Upper lobe of right lung (tissue), 1 donor: Measurements from ENCODE around the gene VSIG1. TPM values are rescaled to one million over a fixed set of nuclear protein-coding genes. Genes with fewer than 3 reads are reported as not detected.

Experiments used
- ATAC-seq: fragments of 200-7000 bp; cut with Tn5 transposase; one replicate; pipeline ENCODE4 v1.9.1; 2020; ENCODE audit warnings: mild to moderate bottlenecking, moderate library complexity
- DNase-seq: peaks from one replicate; pipeline ENCODE4 v3.0.0-alpha.2; 2020
- H3K27ac ChIP-seq: fragments of 200-600 bp; one replicate; pipeline ENCODE4 v1.8.0; 2022
- H3K27me3 ChIP-seq: fragments of 200-600 bp; one replicate; pipeline ENCODE4 v1.8.0; 2022; ENCODE audit warnings: mild to moderate bottlenecking
- H3K36me3 ChIP-seq: fragments of 200-600 bp; one replicate; pipeline ENCODE4 v1.8.0; 2022
- H3K4me1 ChIP-seq: fragments of 200-600 bp; one replicate; pipeline ENCODE4 v1.8.0; 2022
- H3K4me3 ChIP-seq: fragments of 200-600 bp; one replicate; pipeline ENCODE4 v1.8.0; 2022; ENCODE audit warnings: mild to moderate bottlenecking
- H3K9me3 ChIP-seq: fragments of 200-600 bp; one replicate; pipeline ENCODE4 v1.8.0; 2022
- CTCF ChIP-seq: fragments of 200-600 bp; IDR thresholded peaks from one replicate; pipeline ENCODE4 v1.8.0; 2022; ENCODE audit warnings: antibody characterized with exemption
- intact Hi-C: fragments of 100-400 bp; cut with DNase I; formaldehyde crosslinking; loops from one replicate; pipeline ENCODE4 v1.11.0; 2022
- total RNA-seq: library from RNA; stranded (reverse); fragmentation: NEBNext Ultra II Directional; extraction: Animal tissue kit (Norgen Biotek cat#: 25700); gene quantifications from one replicate; pipeline ENCODE4 v1.2.1, GENCODE V29; 2021
- donor health status: DM: no; HTN: yes; CAD: no; lungs with severe emphysema.

Gene VSIG1
- total RNA-seq, 1 donor from 2014 or later = 1.1 TPM

GRCh38 chrX:108097380-108097779 is 52.5 kb downstream of the VSIG1 start:
- intact Hi-C loops = no loop called here
- no peak overlapping the region for H3K4me3 ChIP-seq
- ATAC-seq = no peak
- no peaks in the 10 kb centered on the region for H3K36me3 ChIP-seq
- no peak for TF ChIP-seq CTCF
- H3K9me3 ChIP-seq = no peaks in the 10 kb centered on the region
- no peaks in the 10 kb centered on the region for H3K27me3 ChIP-seq
- DNase-seq = no peak
- H3K27ac ChIP-seq = no peak overlapping the region
- no peaks in the 10 kb centered on the region for H3K4me1 ChIP-seq

GRCh38 chrX:108105473-108105872 is 60.6 kb downstream of the VSIG1 start:
- TF ChIP-seq CTCF = no peak
- no peak overlapping the region for H3K27ac ChIP-seq
- no peak overlapping the region for H3K4me3 ChIP-seq
- H3K36me3 ChIP-seq = no peaks in the 10 kb centered on the region
- H3K27me3 ChIP-seq = no peaks in the 10 kb centered on the region
- intact Hi-C loops = no loop called here
- no peaks in the 10 kb centered on the region for H3K9me3 ChIP-seq
- ATAC-seq (no peak), DNase-seq (no peak)
- H3K4me1 ChIP-seq = no peaks in the 10 kb centered on the region

- intact Hi-C loops = no loop called here
These were observed 69.7 kb downstream of the VSIG1 start for GRCh38 chrX:108114541-108114940.

GRCh38 chrX:108117988-108118387 is 73.1 kb downstream of the VSIG1 start:
- DNase-seq (no peak), ATAC-seq (no peak)
- H3K4me1 ChIP-seq = no peaks in the 10 kb centered on the region
- no peaks in the 10 kb centered on the region for H3K36me3 ChIP-seq
- no peak for TF ChIP-seq CTCF
- no peak overlapping the region for H3K4me3 ChIP-seq
- no peaks in the 10 kb centered on the region for H3K27me3 ChIP-seq
- no peak overlapping the region for H3K27ac ChIP-seq
- H3K9me3 ChIP-seq = no peaks in the 10 kb centered on the region
- intact Hi-C loops = no loop called here

More at GRCh38 chrX:108114541-108114940, 69.7 kb downstream of the VSIG1 start:
- H3K4me1 ChIP-seq = no peaks in the 10 kb centered on the region
- no peak for DNase-seq
- H3K27ac ChIP-seq = no peak overlapping the region
- no peaks in the 10 kb centered on the region for H3K36me3 ChIP-seq
- TF ChIP-seq CTCF = no peak
- H3K9me3 ChIP-seq = no peaks in the 10 kb centered on the region
- no peak for ATAC-seq
- no peak overlapping the region for H3K4me3 ChIP-seq
- H3K27me3 ChIP-seq = no peaks in the 10 kb centered on the region

GRCh38 chrX:108121291-108121690 is 76.4 kb downstream of the VSIG1 start:
- intact Hi-C loops = no loop called here
- H3K27ac ChIP-seq = no peak overlapping the region
- H3K9me3 ChIP-seq = no peaks in the 10 kb centered on the region
- H3K27me3 ChIP-seq = no peaks in the 10 kb centered on the region
- H3K36me3 ChIP-seq = no peaks in the 10 kb centered on the region
- no peaks in the 10 kb centered on the region for H3K4me1 ChIP-seq
- DNase-seq (no peak), ATAC-seq (no peak)
- no peak for TF ChIP-seq CTCF
- no peak overlapping the region for H3K4me3 ChIP-seq

GRCh38 chrX:108122748-108123147 is 77.9 kb downstream of the VSIG1 start:
- Histone ChIP-seq H3K36me3 (no peaks in the 10 kb centered on the region), H3K27me3 (no peaks in the 10 kb centered on the region), H3K4me3 (no peak overlapping the region), H3K27ac (no peak overlapping the region), H3K4me1 (no peaks in the 10 kb centered on the region), H3K9me3 (no peaks in the 10 kb centered on the region)
- TF ChIP-seq CTCF = no peak
- intact Hi-C loops = no loop called here
- ATAC-seq = no peak
- no peak for DNase-seq
